B cell (primary cell): ENCODE data around the gene GALC. TPM values are rescaled to one million over a fixed set of nuclear protein-coding genes. Genes with fewer than 3 reads are reported as not detected.

Experiments used
- ATAC-seq: fragments of 200-7000 bp; cut with Tn5 transposase; one replicate; pipeline ENCODE4 v1.10.0; 2021; ENCODE audit warnings: low read depth, mild to moderate bottlenecking, moderate number of reproducible peaks, moderate library complexity
- CTCF ChIA-PET: fragments of 350-600 bp; sonication (Branson Sonifier 250); formaldehyde crosslinking; loops from one replicate; lab custom pipeline; 2021; ENCODE audit warnings: antibody characterized with exemption, inconsistent platforms; lab: Charles Lee
- POLR2A ChIA-PET: fragments of 350-600 bp; sonication (Branson Sonifier 250); formaldehyde crosslinking; loops from one replicate; lab custom pipeline; 2021; ENCODE audit warnings: antibody characterized with exemption; lab: Charles Lee
- DNase-seq: peaks from one replicate; pipeline ENCODE4 v3.0.0; 2013
- H2AFZ ChIP-seq: 2 replicates; pipeline ENCODE4 v1.6.1; 2012; ENCODE audit warnings: mild to moderate bottlenecking, low read depth, low read length; ENCODE audit not compliant: insufficient read depth, poor library complexity, severe bottlenecking
- H3K27ac ChIP-seq, 2 donors: 1 replicate in 1 of 2; 2 replicates in 1 of 2; pipeline ENCODE4 v1.5.1; 2012 to 2013; ENCODE audit warnings: low read length in 2 of 2, mild to moderate bottlenecking in 2 of 2, moderate library complexity in 1 of 2
- H3K27me3 ChIP-seq, 4 experiments: fragments of 200-600 bp in 1 of 4; sonication (generic) in 1 of 4; replicated peaks in 1 of 4; 1 replicate in 2 of 4; 2 replicates in 2 of 4; pipeline versions ENCODE4 v1.6.1 to v1.7.0; 2013 to 2016; ENCODE audit warnings: low read length in 3 of 4, mild to moderate bottlenecking in 2 of 4, mixed read lengths in 1 of 4, moderate library complexity in 1 of 4; ENCODE audit not compliant: insufficient read depth in 4 of 4, control insufficient read depth in 3 of 4; ENCODE audit errors: control extremely low read depth in 1 of 4
- H3K36me3 ChIP-seq, 2 experiments: replicated peaks in 1 of 2; 1 replicate in 1 of 2; 2 replicates in 1 of 2; pipeline versions ENCODE4 v1.6.1 to v1.7.1; 2013; ENCODE audit warnings: low read length in 1 of 2; ENCODE audit not compliant: insufficient read depth in 2 of 2, control insufficient read depth in 1 of 2; ENCODE audit errors: control extremely low read depth in 1 of 2, extremely low read depth in 1 of 2
- H3K4me1 ChIP-seq, 2 donors: fragments of 200-600 bp in 1 of 2; sonication (generic) in 1 of 2; 1 replicate in 1 of 2; 2 replicates in 1 of 2; pipeline versions ENCODE4 v1.5.1 to v1.6.1; 2013 to 2017; ENCODE audit warnings: low read length in 2 of 2; ENCODE audit not compliant: control insufficient read depth in 2 of 2, insufficient read depth in 2 of 2
- H3K4me2 ChIP-seq: replicated peaks from 2 replicates; pipeline ENCODE3; 2012; ENCODE audit warnings: mild to moderate bottlenecking, low read depth, low read length; ENCODE audit not compliant: poor library complexity, severe bottlenecking
- H3K4me3 ChIP-seq, 5 experiments: fragments of 200-600 bp in 1 of 5; sonication (generic) in 1 of 5; 1 replicate in 3 of 5; 2 replicates in 2 of 5; pipeline versions ENCODE4 v1.5.1 to v1.7.0; 2011 to 2016; ENCODE audit warnings: low read length in 4 of 5, mild to moderate bottlenecking in 4 of 5, low read depth in 2 of 5, control low read depth in 1 of 5, moderate library complexity in 1 of 5; ENCODE audit not compliant: insufficient read depth in 1 of 5; ENCODE audit errors: control extremely low read depth in 1 of 5, extremely low read depth in 1 of 5
- H3K79me2 ChIP-seq: fragments of 200-600 bp; sonication (generic); one replicate; pipeline ENCODE4 v1.6.0; 2016; ENCODE audit warnings: low read length; ENCODE audit not compliant: control insufficient read depth, insufficient read depth
- H3K9ac ChIP-seq: fragments of 200-600 bp; sonication (generic); 2 replicates; pipeline ENCODE4 v1.6.1; 2017; ENCODE audit warnings: mild to moderate bottlenecking, low read length, moderate library complexity
- H3K9me3 ChIP-seq, 3 donors: one replicate each; pipeline versions ENCODE4 v1.6.1 to v1.7.1; 2013; ENCODE audit warnings: low read length in 2 of 3; ENCODE audit not compliant: control insufficient read depth in 2 of 3, insufficient read depth in 1 of 3; ENCODE audit errors: control extremely low read depth in 1 of 3
- H4K20me1 ChIP-seq: 2 replicates; pipeline ENCODE4 v1.6.0; 2012; ENCODE audit warnings: mild to moderate bottlenecking, low read length; ENCODE audit not compliant: insufficient read depth, control insufficient read depth, poor library complexity, severe bottlenecking
- H3K27ac Mint-ChIP-seq: one replicate; pipeline ENCODE4 v1.8.0; 2021; ENCODE audit warnings: mixed read lengths
- H3K27me3 Mint-ChIP-seq: one replicate; pipeline ENCODE4 v1.8.0; 2021; ENCODE audit warnings: mixed read lengths
- H3K4me1 Mint-ChIP-seq: one replicate; pipeline ENCODE4 v1.8.0; 2021; ENCODE audit warnings: mixed read lengths
- H3K4me3 Mint-ChIP-seq: one replicate; pipeline ENCODE4 v1.8.0; 2021; ENCODE audit warnings: mixed read lengths
- H3K9me3 Mint-ChIP-seq: one replicate; pipeline ENCODE4 v1.8.0; 2022; ENCODE audit warnings: mixed read lengths; ENCODE audit not compliant: insufficient read depth
- CTCF ChIP-seq: fragments of 200-600 bp; IDR thresholded peaks from one replicate; pipeline ENCODE4 v1.8.0; 2022; ENCODE audit warnings: antibody characterized with exemption, mild to moderate bottlenecking
- EZH2 ChIP-seq: IDR thresholded peaks from 2 replicates; pipeline ENCODE4 v1.6.1; 2012; ENCODE audit warnings: borderline replicate concordance, low read depth, mild to moderate bottlenecking, moderate library complexity, low read length; ENCODE audit not compliant: insufficient read depth, poor library complexity, severe bottlenecking
- WGBS: methylation state at CpG from one replicate; pipeline ENCODE4 v1.1.5; 2013; ENCODE audit warnings: missing lambda C conversion rate; ENCODE audit not compliant: insufficient coverage; 5-methylcytosine and 5-hydroxymethylcytosine counted together
- intact Hi-C: fragments of 100-400 bp; cut with micrococcal nuclease; formaldehyde crosslinking; loops from one replicate; pipeline ENCODE4 v1.10.0; 2022
- polyA plus RNA-seq: library from polyadenylated mRNA; depleted of rRNA; stranded (reverse); fragments of >200 nt; gene quantifications from 2 replicates; pipeline ENCODE4 v1.2.3, GENCODE V29; 2012
- total RNA-seq, 2 donors: library from RNA; stranded (reverse); fragments of 120-200 nt in 1 of 2; gene quantifications; 1 replicate in 1 of 2; 2 replicates in 1 of 2; pipeline versions ENCODE4 v1.2.3 to v1.2.4, GENCODE V29; 2013 to 2022

The GALC gene
- total and polyA plus RNA-seq, 2 donors (not counting 1 experiment from before 2014, with no cell fraction given), result 4.9 to 17.8 TPM

- intact Hi-C loops, result no loop called here
- Histone ChIP-seq H2AFZ (no peak overlapping the region), H4K20me1 (no peaks in the 10 kb centered on the region), H3K27me3 (no peaks in the 10 kb centered on the region), H3K36me3 (peaks cover 5 to 11% of the 10 kb centered on the region in 2 experiments), H3K79me2 (no peaks in the 10 kb centered on the region), H3K4me1 (peaks cover 0 to 6% of the 10 kb centered on the region in 2 donors), H3K9ac (no peak overlapping the region), H3K4me2 (no peak overlapping the region), H3K27ac (no peak overlapping the region), H3K4me3 (no peak overlapping the region), H3K9me3 (peaks cover 0 to 5% (median 1%) of the 10 kb centered on the region in 3 donors)
- ChIA-PET POLR2A (no interaction called here), CTCF (no interaction called here)
- H3K4me1 Mint-ChIP-seq, result peaks cover 8% of the 10 kb centered on the region
- ATAC-seq (no peak), DNase-seq (no peak)
- TF ChIP-seq EZH2, result no peak
- no CpG with 5 or more reads among the region's 2 CpGs for WGBS
- no peak overlapping the region for H3K27ac Mint-ChIP-seq
- no peaks in the 10 kb centered on the region for H3K9me3 Mint-ChIP-seq
- H3K4me3 Mint-ChIP-seq, result no peak overlapping the region
- H3K27me3 Mint-ChIP-seq, result no peaks in the 10 kb centered on the region
Observed at GRCh38 chr14:87961246-87961645, 31.7 kb downstream of the GALC start.

GRCh38 chr14:87960013-87960787 lies 32.8 kb downstream of the GALC start:
- Histone ChIP-seq H3K4me2 (no peak overlapping the region), H4K20me1 (no peaks in the 10 kb centered on the region), H3K4me3 (no peak overlapping the region), H3K36me3 (peaks cover 5 to 11% of the 10 kb centered on the region in 2 experiments), H3K4me1 (peaks cover 0 to 6% of the 10 kb centered on the region in 2 donors), H3K79me2 (no peaks in the 10 kb centered on the region), H3K9ac (no peak overlapping the region), H3K27ac (no peak overlapping the region), H3K9me3 (peaks cover 0 to 5% (median 1%) of the 10 kb centered on the region in 3 donors), H2AFZ (no peak overlapping the region), H3K27me3 (no peaks in the 10 kb centered on the region)
- no peak for DNase-seq
- no peak for TF ChIP-seq CTCF
- H3K4me3 Mint-ChIP-seq, result no peak overlapping the region
- 100% methylated on average over 3 of the region's 5 CpGs for WGBS
- H3K27ac Mint-ChIP-seq, result no peak overlapping the region
- peaks cover 8% of the 10 kb centered on the region for H3K4me1 Mint-ChIP-seq
- ChIA-PET POLR2A (no interaction called here), CTCF (no interaction called here)
- H3K9me3 Mint-ChIP-seq, result no peaks in the 10 kb centered on the region
- no peak for ATAC-seq
- no peaks in the 10 kb centered on the region for H3K27me3 Mint-ChIP-seq
- intact Hi-C loops, result no loop called here
